SK-MEL-5 (cell line): ENCODE measurements around the gene ADNP2. TPM values are rescaled to one million over a fixed set of nuclear protein-coding genes. Genes with fewer than 3 reads are reported as not detected.

Source experiments
- DNase-seq: peaks from one replicate; pipeline ENCODE4 v3.0.0-alpha.2; 2016; ENCODE audit warnings: low read depth, low spot score
- in situ Hi-C: cut with HindIII; loops from 2 replicates; pipeline ENCODE4 v1.10.0; 2016; ENCODE audit warnings: low sequenced_read_pairs, high pct_unique_total_duplicates, low pct_unique_long_range_greater_than_20kb
- polyA plus RNA-seq, 2 experiments: library from polyadenylated mRNA; depleted of rRNA; stranded (reverse); fragments of >200 nt; gene quantifications; 2 replicates each; pipeline ENCODE4 v1.2.3, GENCODE V29; 2015
- total RNA-seq: library from RNA; depleted of rRNA; stranded (reverse); fragments of >200 nt; shearing (Covaris generic); gene quantifications from 2 replicates; pipeline ENCODE4 v1.2.3, GENCODE V29; 2014; rRNA removed

Gene ADNP2
- total RNA-seq: 13.3 and 14.3 TPM in 2 replicates
- 14.0 and 21.1 TPM in 2 replicates for polyA plus RNA-seq (2015; cell fraction: cytosol; rRNA removed)
- polyA plus RNA-seq (2015; cell fraction: nucleus; rRNA removed): 13.0 and 15.2 TPM in 2 replicates

GRCh38 chr18:80108739-80109675 lies at the start of gene ADNP2:
Gene ADNP2 (plus strand): TSS chr18:80109262. CDS start chr18:80117543, 8,281 bp downstream.
- peak; percentile 97 for DNase-seq
- in situ Hi-C loops: no loop called here

GRCh38 chr18:80059945-80060344 lies 49.1 kb upstream of the ADNP2 start:
- no peak for DNase-seq
- in situ Hi-C loops: no loop called here

- in situ Hi-C loops: no loop called here
- no peak for DNase-seq
Measured at GRCh38 chr18:80065705-80066104, 43.4 kb upstream of the ADNP2 start.

DNA sequence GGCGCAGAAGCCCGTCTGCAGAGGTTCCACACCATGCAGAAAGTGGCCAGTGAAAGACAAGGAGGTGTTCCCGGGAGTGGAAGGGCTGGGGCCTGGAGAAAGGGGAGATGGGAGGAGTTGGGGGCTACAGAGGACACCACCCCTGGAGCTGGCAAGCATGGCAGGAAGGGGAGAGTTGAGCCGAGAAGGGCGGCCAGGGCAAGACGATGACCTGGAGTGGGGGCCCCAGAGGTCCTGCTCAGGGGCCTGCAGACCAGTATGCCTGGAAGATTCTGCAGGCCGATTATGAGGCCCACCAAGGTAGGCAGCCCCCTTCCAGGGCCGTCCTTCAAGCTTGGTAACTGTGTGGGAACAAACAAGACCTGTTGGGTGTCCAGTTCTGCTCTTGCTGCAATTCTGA lies 41.7 kb upstream of the ADNP2 start:
- in situ Hi-C loops: no loop called here
- no peak for DNase-seq

GRCh38 chr18:80067897-80068296 lies 41.2 kb upstream of the ADNP2 start:
- in situ Hi-C loops: no loop called here

GRCh38 chr18:80068571-80069272 lies 40.3 kb upstream of the ADNP2 start:
- in situ Hi-C loops: no loop called here
- DNase-seq: no peak

More at GRCh38 chr18:80067897-80068296, 41.2 kb upstream of the ADNP2 start:
- DNase-seq: no peak

DNA sequence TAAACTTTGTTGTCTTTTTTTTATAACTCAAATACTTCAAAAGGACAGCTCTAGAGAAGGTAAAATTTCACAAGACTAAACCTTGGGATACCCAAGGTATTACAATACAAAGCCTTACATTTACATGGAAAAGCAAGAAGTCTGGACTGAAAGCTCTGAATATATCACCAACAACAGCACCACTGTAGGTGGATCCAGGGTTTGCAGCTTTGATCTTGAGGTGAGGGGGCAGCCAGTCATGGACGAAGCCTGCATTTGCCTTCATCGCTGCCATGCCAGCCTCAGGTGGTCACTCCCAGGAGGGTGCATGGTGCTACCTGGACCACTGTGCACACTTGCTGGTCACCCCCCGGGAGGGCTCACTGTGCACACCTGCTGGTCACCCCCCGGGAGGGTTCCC lies 38.2 kb upstream of the ADNP2 start:
- DNase-seq: peak; percentile 2
- in situ Hi-C loops: no loop called here

DNA sequence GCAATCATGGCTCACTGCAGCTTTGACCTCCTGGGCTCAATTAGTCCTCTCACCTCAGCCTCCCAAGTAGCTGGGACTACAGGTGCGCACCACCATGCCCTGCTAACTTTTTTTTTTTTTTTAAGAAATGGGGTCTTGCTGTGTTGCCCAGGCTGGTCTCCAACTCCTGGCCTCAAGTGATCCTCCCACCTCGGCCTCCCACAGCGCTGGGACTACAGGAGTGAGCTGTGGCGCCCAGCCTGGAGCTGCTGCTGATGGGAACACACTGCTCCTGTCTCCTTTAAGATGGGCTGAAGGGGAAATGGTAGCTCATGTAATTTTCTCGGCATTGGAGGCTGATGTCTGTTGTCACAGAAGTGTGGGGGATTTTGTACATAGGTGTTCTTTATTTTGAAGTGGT lies 34.9 kb upstream of the ADNP2 start:
- in situ Hi-C loops: no loop called here

DNA sequence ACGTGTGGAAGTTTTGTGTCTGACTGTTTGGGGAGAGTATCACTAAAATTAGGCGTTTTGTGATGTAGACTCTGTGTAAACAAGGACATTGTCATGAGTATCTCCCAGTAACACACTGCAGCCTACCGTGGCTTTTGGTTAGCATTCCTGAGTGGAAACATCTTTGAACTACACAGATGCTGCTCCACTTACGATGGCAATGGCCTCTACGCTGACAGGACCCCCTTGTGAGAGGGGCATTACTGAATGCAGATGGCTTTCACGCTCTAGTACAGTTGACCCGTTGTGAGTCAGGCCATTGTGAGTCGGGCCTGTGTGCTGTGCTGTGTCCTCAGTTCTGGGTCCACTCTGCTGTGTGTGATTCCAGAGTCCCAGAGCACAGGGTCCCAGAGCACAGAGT lies 34.4 kb upstream of the ADNP2 start:
- no peak for DNase-seq
- in situ Hi-C loops: no loop called here

More for the DNA sequence above, 34.9 kb upstream of the ADNP2 start:
- DNase-seq: no peak

GRCh38 chr18:80075940-80076339 lies 33.1 kb upstream of the ADNP2 start:
- in situ Hi-C loops: no loop called here
- no peak for DNase-seq

GRCh38 chr18:80076379-80076778 lies 32.7 kb upstream of the ADNP2 start:
- in situ Hi-C loops: no loop called here
- no peak for DNase-seq

GRCh38 chr18:80077873-80078272 lies 31.2 kb upstream of the ADNP2 start:
- no peak for DNase-seq
- in situ Hi-C loops: no loop called here

DNA sequence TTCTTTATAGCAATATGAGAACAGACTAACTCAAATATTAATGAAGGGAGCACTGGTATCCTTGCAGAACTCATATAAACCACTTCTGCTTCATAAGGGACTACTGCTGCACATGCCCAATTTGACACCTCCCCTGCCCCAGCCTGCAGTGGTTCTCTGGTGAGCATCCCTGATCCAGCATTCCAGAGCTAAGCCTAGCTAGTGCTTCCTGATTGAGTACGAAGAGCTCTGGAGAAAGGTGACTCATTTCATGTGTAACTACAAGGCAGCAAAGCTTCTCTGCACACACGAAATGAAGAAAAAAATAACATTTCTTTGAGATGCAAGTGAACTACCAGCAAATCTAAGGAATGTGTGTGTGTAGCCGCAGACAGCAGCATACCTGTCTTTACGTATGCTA lies 22.8 kb upstream of the ADNP2 start:
- in situ Hi-C loops: no loop called here
- no peak for DNase-seq

DNA sequence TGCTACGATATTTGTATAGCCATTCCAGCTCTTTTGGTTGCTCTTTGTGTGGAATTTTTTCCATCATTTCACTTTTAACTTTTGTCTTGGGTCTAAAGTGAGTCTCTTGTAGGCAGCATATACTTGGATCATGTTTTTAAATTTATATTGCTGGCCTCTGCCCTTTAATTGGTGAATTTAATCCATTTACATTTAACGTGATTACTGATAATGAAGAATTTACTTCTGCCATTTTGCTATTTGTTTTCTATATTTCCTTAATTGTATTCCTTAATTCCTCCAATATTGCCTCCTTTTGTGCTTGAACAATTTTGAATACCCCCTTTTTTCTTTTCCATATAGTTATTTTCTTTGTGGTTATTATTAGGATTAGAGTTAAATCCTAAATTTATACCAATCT lies 21.0 kb upstream of the ADNP2 start:
- in situ Hi-C loops: no loop called here
- DNase-seq: no peak

DNA sequence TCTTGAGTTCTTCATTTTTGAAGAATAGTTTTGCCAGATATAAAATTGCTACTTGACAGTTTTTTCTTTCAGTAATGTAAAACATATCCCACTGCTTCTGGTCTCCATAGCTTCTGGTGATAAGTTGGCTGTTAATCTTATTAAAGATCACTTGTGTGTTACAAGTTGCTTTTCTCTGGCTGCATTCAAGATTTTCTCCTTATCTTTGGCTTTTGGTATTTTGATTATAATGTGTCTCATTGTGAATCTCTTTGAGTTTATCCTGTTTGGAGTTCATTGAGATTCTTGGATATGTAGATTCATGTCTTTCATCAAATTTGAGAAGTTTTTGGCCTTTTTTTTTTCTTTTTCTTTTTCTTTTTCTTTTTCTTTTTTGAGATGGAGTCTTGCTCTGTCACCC lies 20.2 kb upstream of the ADNP2 start:
- in situ Hi-C loops: no loop called here
- DNase-seq: no peak

GRCh38 chr18:80095414-80095813 lies 13.6 kb upstream of the ADNP2 start:
- in situ Hi-C loops: no loop called here

DNA sequence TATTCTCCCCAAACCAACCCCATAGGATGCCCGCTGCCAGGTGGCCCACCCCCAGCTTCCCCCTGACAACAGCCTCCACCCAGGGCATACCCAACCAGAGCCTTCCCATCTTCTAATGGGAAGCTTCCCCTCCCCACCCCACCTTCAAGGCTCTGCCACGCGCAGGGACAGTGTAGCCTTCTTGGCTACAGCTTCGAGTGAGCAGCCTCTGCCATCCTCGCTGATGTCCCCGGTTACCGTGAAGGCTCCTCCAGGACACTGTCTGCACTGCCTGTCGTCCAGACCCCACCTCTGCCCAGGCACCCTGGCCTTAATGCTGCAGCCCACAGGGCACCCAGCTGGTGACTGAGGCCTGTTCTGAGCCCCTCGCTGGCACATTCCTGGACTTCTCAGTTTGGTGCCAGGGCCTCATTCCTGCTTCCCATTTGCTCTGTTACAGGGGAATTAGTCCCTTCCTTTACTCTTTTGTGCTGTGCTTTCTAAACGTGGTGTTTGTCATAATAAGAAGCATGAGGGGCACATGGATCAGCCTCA lies 13.0 kb upstream of the ADNP2 start:
- no peak for DNase-seq
- in situ Hi-C loops: no loop called here

More at GRCh38 chr18:80095414-80095813, 13.6 kb upstream of the ADNP2 start:
- DNase-seq: no peak

DNA sequence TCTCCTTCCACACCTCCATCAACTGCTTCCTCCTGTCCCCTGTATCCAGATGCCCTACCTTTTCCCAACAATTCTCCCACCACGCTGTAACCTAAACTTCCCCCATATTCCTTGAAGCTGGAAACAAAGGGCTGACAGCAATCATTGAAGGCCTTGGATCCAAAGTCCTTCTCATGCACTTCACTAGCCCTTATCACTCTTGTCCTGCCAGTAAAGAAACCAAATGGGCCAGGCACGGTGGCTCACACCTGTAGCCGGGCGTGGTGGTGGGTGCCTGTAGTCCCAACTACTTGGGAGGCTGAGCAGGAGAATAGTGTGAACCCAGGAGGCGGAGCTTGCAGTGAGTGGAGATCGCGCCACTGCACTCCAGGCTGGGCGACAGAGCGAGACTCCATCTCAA lies 11.9 kb upstream of the ADNP2 start:
- in situ Hi-C loops: no loop called here
- no peak for DNase-seq
